Epidermal melanocyte (primary cell): ENCODE data around the gene TPRN.

Experiments used
- DNase-seq: peaks from one replicate; pipeline ENCODE4 v3.0.0; 2011; ENCODE audit warnings: low spot score; ENCODE audit not compliant: insufficient read length

The TPRN gene

GRCh38 chr9:137173796-137174664 is 26.5 kb downstream of the TPRN start:
- no peak for DNase-seq

- DNase-seq = no peak
These were observed 27.4 kb downstream of the TPRN start for GRCh38 chr9:137172901-137173795.

DNA sequence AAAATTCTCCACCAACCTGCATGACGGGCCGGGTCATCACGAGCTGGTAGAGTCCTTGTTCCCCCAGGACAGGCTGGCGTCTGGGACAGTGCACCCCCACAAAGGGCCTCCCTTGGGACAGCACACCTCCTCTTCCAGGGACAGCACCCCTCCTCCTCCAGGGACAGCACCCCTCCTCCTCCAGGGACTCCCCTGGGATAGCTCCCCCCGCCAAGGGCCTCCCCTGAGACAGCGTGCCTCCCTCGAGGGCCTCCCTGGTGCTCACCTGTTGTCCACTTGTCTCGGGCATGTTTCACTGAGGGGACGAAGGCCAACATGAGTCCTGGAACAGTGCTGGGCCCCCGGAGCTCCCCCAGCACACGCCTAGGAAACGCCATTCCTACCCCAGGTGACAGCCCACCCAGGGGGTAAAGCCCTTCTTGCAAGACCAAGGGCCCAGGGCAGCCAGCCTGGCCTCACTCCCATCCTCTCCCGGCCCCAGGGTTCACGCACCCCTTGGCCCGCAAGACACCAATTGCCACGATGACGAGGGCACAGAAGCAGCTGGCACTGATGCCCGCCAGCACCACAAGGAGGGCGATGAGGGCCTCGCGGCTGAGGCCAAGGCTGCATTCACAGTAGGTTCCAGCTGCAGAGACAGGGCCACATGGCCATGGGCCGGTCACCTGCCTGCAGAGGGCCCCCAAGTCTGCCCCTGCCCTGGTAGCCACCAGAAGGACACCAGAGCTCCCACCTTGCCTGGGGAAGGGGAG is 29.2 kb downstream of the TPRN start:
- DNase-seq = no peak

DNA sequence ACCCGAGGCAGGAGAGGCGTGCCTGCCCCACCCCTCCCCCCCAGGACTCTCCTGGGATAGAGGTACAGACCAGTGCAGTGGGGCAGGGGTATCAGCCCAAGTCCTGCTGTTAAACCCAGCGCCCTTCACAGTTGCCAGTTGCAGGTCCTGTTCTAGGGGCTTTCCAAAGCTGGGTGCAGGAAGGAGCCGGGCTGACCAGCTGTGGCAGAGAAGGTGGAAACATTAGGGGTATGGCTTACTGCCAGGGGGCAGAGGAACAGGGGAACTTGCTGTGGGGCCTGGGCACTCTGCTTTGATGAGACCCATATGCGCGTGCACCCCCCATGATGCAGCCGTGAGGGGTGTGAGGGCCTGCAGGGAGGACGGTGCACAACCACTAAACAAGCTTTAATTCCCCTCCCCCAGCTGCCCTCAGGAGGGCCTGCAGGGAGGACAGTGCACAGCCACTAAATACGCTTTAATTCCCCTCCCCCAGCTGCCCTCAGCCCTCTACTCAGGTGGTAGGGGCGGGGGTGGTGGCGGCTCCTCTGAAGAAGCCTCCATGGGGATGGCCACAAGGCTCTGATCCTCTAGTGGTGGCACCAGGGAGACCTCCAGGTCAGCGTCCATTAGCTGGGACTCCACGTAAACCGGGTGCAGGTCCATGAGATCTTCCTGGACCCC is 29.9 kb downstream of the TPRN start:
- DNase-seq = peak; percentile 20

- DNase-seq = peak; percentile 12
These were observed 30.6 kb downstream of the TPRN start, which contains the start of gene LRRC26 for GRCh38 chr9:137169896-137170358. Gene LRRC26 (minus strand): TSS chr9:137170051. CDS start chr9:137169943, 108 bp downstream.

DNA sequence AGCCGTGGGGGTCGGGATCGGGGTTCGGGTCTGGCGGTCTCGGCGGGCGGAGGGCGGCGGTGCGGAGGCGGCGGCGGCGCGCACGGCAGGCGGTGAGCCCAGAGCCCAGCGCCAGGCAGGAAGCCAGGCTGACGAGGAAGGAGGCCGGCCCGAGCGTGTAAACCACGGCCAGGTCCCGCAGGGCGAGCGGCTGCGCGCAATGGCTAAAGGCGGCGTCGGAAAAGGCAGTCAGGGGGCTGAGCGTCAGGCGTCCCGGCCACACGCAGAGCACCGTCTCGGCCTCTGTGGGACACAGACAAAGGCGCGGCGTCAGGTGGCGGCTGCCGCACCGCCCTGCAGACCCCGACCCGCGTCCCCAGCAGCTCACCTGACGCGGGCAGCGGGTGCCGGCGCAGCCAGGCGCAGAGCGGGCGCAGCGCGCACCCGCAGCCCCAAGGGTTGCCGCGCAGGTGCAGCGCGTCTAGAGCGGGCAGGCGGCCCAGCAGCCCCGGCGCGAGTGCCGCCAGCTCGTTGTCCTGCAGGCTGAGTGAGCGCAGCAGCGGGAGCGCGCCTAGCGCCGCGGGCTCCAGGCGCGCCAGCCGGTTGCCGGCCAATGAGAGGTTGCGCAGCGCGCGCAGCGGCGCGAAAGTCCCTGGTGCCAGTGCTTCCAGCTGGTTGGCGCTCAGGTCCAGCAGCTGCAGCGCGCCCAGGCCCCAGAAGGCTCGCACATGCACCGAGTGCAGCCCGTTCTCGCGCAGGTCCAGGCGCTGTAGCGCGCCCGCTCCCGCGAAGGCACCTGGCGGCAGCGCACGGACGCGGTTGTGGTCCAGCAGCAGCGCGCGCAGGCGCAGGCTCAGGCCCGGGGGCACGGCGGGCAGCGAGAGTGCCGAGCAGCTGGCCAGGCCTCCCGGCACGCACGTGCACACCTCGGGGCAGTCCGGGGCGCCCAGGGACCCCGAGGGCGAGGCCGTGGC is 31.4 kb downstream of the TPRN start:
- peak; percentile 40 for DNase-seq

- DNase-seq = no peak
These were observed 32.0 kb downstream of the TPRN start for GRCh38 chr9:137168573-137168903.

DNA sequence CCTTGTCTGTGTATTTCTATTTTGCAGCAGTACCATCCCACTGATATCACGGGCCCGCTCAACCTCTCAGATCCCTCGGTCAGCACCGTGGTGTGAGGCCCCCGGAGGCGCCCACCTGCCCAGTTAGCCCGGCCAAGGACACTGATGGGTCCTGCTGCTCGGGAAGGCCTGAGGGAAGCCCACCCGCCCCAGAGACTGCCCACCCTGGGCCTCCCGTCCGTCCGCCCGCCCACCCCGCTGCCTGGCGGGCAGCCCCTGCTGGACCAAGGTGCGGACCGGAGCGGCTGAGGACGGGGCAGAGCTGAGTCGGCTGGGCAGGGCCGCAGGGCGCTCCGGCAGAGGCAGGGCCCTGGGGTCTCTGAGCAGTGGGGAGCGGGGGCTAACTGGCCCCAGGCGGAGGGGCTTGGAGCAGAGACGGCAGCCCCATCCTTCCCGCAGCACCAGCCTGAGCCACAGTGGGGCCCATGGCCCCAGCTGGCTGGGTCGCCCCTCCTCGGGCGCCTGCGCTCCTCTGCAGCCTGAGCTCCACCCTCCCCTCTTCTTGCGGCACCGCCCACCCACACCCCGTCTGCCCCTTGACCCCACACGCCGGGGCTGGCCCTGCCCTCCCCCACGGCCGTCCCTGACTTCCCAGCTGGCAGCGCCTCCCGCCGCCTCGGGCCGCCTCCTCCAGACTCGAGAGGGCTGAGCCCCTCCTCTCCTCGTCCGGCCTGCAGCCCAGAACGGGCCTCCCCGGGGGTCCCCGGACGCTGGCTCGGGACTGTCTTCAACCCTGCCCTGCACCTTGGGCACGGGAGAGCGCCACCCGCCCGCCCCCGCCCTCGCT is 32.6 kb downstream of the TPRN start:
- no peak for DNase-seq

DNA sequence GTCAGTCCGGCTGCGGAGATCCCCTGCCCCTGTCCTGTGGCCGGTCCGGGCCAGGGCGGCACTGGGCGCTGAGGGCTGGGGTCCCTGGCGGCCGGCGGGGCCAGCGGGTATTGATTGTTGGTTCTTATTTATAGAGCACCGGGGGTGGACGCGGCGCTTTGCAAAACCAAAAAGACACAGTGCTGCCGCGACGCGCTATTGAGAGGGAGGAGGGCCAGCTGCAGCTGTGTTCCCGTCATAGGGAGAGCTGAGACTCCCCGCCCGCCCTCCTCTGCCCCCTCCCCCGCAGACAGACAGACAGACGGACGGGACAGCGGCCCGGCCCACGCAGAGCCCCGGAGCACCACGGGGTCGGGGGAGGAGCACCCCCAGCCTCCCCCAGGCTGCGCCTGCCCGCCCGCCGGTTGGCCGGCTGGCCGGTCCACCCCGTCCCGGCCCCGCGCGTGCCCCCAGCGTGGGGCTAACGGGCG is 33.2 kb downstream of the TPRN start:
- no peak for DNase-seq

GRCh38 chr9:137166380-137167229 is 33.9 kb downstream of the TPRN start:
- no peak for DNase-seq

GRCh38 chr9:137165250-137165836 is 35.2 kb downstream of the TPRN start:
- DNase-seq = no peak

- DNase-seq = no peak
These were observed 35.9 kb downstream of the TPRN start for GRCh38 chr9:137164370-137165249.

DNA sequence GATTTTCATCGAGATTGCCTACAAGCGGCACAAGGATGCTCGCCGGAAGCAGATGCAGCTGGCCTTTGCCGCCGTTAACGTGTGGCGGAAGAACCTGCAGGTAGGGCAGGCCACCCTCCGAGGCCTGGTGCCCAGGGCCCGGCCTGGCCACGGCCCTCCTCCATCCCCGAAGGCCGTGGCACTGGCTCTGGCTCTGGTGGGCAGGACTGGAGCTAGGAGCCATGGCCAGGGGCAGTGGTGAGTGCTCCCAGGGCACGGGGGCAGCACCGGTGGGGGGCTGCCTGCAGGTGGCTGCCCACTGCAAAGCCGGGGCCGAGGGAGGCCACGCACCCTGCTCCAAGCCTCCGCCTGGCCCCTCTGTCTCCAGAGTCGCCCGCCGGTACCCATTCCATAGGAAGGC is 36.7 kb downstream of the TPRN start:
- DNase-seq = no peak

DNA sequence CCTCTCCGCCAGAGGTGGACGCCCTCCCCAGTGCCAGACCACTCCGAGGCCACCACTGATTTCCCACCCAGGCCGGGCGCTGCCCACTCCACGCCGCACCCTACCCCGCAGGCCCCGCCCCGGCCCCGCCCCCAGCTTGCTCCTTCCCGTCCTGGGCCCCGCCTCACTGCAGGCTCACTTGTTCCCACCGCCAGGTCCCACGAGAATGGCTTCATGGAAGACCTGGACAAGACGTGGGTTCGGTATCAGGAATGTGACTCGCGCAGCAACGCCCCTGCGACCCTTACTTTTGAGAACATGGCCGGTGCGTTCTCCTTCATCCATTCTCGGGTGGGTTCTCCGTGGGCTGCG is 37.2 kb downstream of the TPRN start:
- no peak for DNase-seq

- DNase-seq = peak; percentile 68
These were observed 37.8 kb downstream of the TPRN start for GRCh38 chr9:137162505-137163364.
